Endothelial cell of umbilical vein (primary cell): Measurements from ENCODE around the gene CHURC1. TPM values are rescaled to one million over a fixed set of nuclear protein-coding genes. Genes with fewer than 3 reads are reported as not detected.

Experiments used
- BruUV-seq: library from RNA; stranded (reverse); fragments of 400-500 nt; replicated peaks from 2 replicates; lab custom pipeline; 2021; lab: Mats Ljungman, UMichigan
- CTCF ChIA-PET: fragments of 300-600, 350-600 bp; sonication (Branson Sonifier 250); formaldehyde crosslinking; loops from one replicate; lab custom pipeline; 2021; ENCODE audit warnings: antibody characterized with exemption, inconsistent platforms; lab: Charles Lee
- POLR2A ChIA-PET: fragments of 300-600, 350-600 bp; sonication (Branson Sonifier 250); formaldehyde crosslinking; loops from one replicate; lab custom pipeline; 2021; ENCODE audit warnings: antibody characterized with exemption, inconsistent platforms; lab: Charles Lee
- DNase-seq: peaks from one replicate; pipeline ENCODE4 v3.0.0-alpha.2; 2011; ENCODE audit warnings: low read depth, low spot score
- FAIRE-seq: peaks from 2 replicates; lab custom pipeline; 2011; peaks lifted over from hg19 to GRCh38; lab: Jason Lieb, UNC
- H2AFZ ChIP-seq: 2 replicates; pipeline ENCODE4 v1.6.0; 2012; ENCODE audit warnings: low read depth, low read length, control low read depth, inconsistent platforms
- H3K27ac ChIP-seq: 2 replicates; pipeline ENCODE4 v1.5.1; 2011; ENCODE audit warnings: low read depth, mild to moderate bottlenecking, control low read depth, low read length, moderate library complexity; ENCODE audit not compliant: insufficient read depth
- H3K27me3 ChIP-seq, 2 experiments: 2 replicates each; pipeline versions ENCODE4 v1.6.0 to v1.6.1; 2011; ENCODE audit warnings: low read length in 2 of 2, mixed read lengths in 1 of 2; ENCODE audit not compliant: control insufficient read depth in 2 of 2, insufficient read depth in 2 of 2
- H3K36me3 ChIP-seq, 2 experiments: 2 replicates in 1 of 2; 3 replicates in 1 of 2; pipeline ENCODE4 v1.5.1; 2011; ENCODE audit warnings: low read length in 2 of 2, mild to moderate bottlenecking in 1 of 2, moderate library complexity in 1 of 2; ENCODE audit not compliant: control insufficient read depth in 2 of 2, insufficient read depth in 2 of 2; ENCODE audit errors: extremely low read depth in 1 of 2
- H3K4me1 ChIP-seq: 3 replicates; pipeline ENCODE4 v1.5.1; 2011; ENCODE audit warnings: mild to moderate bottlenecking, low read length; ENCODE audit not compliant: control insufficient read depth, insufficient read depth; ENCODE audit errors: extremely low read depth
- H3K4me2 ChIP-seq: 2 replicates; pipeline ENCODE4 v1.6.1; 2011; ENCODE audit warnings: low read length, control low read depth, mixed read lengths; ENCODE audit not compliant: insufficient read depth
- H3K4me3 ChIP-seq, 3 experiments: fragments of 200-600 bp in 1 of 3; sonication (generic), shearing (Covaris generic) in 1 of 3; replicated peaks in 1 of 3; 2 replicates each; pipeline ENCODE4 v1.5.1; 2011 to 2016; ENCODE audit warnings: control low read depth in 3 of 3, low read length in 3 of 3, mild to moderate bottlenecking in 2 of 3, inconsistent platforms in 1 of 3, low read depth in 1 of 3, moderate library complexity in 1 of 3; ENCODE audit not compliant: insufficient read depth in 1 of 3
- H3K79me2 ChIP-seq: 2 replicates; pipeline ENCODE4 v1.6.0; 2012; ENCODE audit warnings: low read length, inconsistent platforms; ENCODE audit not compliant: control insufficient read depth, insufficient read depth
- H3K9ac ChIP-seq: replicated peaks from 2 replicates; pipeline ENCODE3; 2011; ENCODE audit warnings: low read length, control low read depth; ENCODE audit not compliant: insufficient read depth; ENCODE audit errors: extremely low read depth
- H3K9me1 ChIP-seq: replicated peaks from 3 replicates; pipeline ENCODE4 v1.6.0; 2011; ENCODE audit warnings: mild to moderate bottlenecking, low read length; ENCODE audit not compliant: control insufficient read depth, insufficient read depth; ENCODE audit errors: extremely low read depth
- H3K9me3 ChIP-seq: replicated peaks from 2 replicates; pipeline ENCODE4 v1.5.1; 2012; ENCODE audit warnings: low read length, inconsistent platforms; ENCODE audit not compliant: control insufficient read depth, insufficient read depth
- H4K20me1 ChIP-seq: replicated peaks from 2 replicates; pipeline ENCODE3; 2011; ENCODE audit warnings: mild to moderate bottlenecking, low read length; ENCODE audit not compliant: control insufficient read depth, insufficient read depth; ENCODE audit errors: extremely low read depth
- CTCF ChIP-seq, 2 donors: IDR thresholded peaks; 1 replicate in 1 of 2; 2 replicates in 1 of 2; pipeline ENCODE4 v1.5.1; 2011; ENCODE audit warnings: low read length in 2 of 2, mild to moderate bottlenecking in 2 of 2, moderate library complexity in 2 of 2, control low read depth in 1 of 2, inconsistent platforms in 1 of 2, low read depth in 1 of 2; ENCODE audit not compliant: insufficient read depth in 1 of 2; ENCODE audit errors: extremely low read depth in 1 of 2
- EZH2 ChIP-seq: IDR thresholded peaks from 2 replicates; pipeline ENCODE4 v1.6.1; 2012; ENCODE audit warnings: borderline replicate concordance, low read depth, mild to moderate bottlenecking, moderate library complexity, low read length, inconsistent platforms; ENCODE audit not compliant: severe bottlenecking
- FOS ChIP-seq: IDR thresholded peaks from 2 replicates; pipeline ENCODE4 v1.6.1; 2011; ENCODE audit warnings: mild to moderate bottlenecking, low read length, moderate library complexity, borderline replicate concordance; ENCODE audit not compliant: insufficient read depth
- GATA2 ChIP-seq: IDR thresholded peaks from 2 replicates; pipeline ENCODE4 v1.7.0; 2011; ENCODE audit warnings: low read depth, mild to moderate bottlenecking, moderate library complexity, mixed read lengths, low read length; ENCODE audit not compliant: insufficient read length, insufficient read depth
- JUN ChIP-seq: IDR thresholded peaks from 2 replicates; pipeline ENCODE4 v1.6.1; 2011; ENCODE audit warnings: borderline replicate concordance, low read depth; ENCODE audit not compliant: insufficient read length, insufficient read depth
- MAX ChIP-seq: IDR thresholded peaks from 2 replicates; pipeline ENCODE4 v1.6.1; 2011; ENCODE audit not compliant: insufficient read depth, insufficient read length
- MYC ChIP-seq: IDR thresholded peaks from one replicate; pipeline ENCODE4 v1.6.1; 2011; ENCODE audit warnings: mild to moderate bottlenecking, low read depth, low read length
- POLR2A ChIP-seq: IDR thresholded peaks from 2 replicates; pipeline ENCODE4 v1.6.1; 2012; ENCODE audit warnings: low read depth, mild to moderate bottlenecking, control low read depth, low read length
- POLR2AphosphoS5 ChIP-seq: IDR thresholded peaks from 2 replicates; pipeline ENCODE4 v1.6.1; 2012; ENCODE audit warnings: low read depth, mild to moderate bottlenecking, control low read depth, low read length, moderate library complexity; ENCODE audit not compliant: insufficient read depth
- dilution Hi-C: fragments of 300-500 bp; cut with MboI; formaldehyde crosslinking; loops from one replicate; pipeline ENCODE4 v1.15.0; 2019; ENCODE audit warnings: low sequenced_read_pairs; ENCODE audit not compliant: extremely low pct_ligation_motif_present
- intact Hi-C: fragments of 100-400 bp; cut with micrococcal nuclease; formaldehyde crosslinking; loops from one replicate; pipeline ENCODE4 v1.10.0; 2022
- polyA plus RNA-seq, 4 experiments: library from polyadenylated mRNA; depleted of rRNA in 3 of 4; stranded (reverse) in 3 of 4; unstranded in 1 of 4; fragments of >200 nt; gene quantifications; 2 replicates each; pipeline versions ENCODE4 v1.2.1 to v1.2.3, GENCODE V29; 2011 to 2012; ENCODE audit warnings: missing spikeins in 1 of 4
- total RNA-seq: library from RNA; stranded (reverse); gene quantifications from 2 replicates; pipeline ENCODE4 v1.2.3, GENCODE V29; 2021

Gene CHURC1
- total and polyA plus RNA-seq, 2 donors (not counting 3 experiments of a cell fraction or from before 2014, with no cell fraction given): 44.4 to 62.2 TPM

- TF ChIP-seq FOS (no peak), JUN (no peak), CTCF (IDR thresholded peaks at IDR 0.05; ENCODE audit: extremely low read depth in 1 of 2, insufficient read depth in 1 of 2, low read depth in 1 of 2, low read length in 2 of 2) (no peak), MAX (no peak), MYC (no peak), GATA2 (no peak), POLR2A (no peak), EZH2 (no peak), POLR2AphosphoS5 (no peak)
- Histone ChIP-seq H3K27ac (no peak overlapping the region), H2AFZ (no peak overlapping the region), H3K4me1 (no peaks in the 10 kb centered on the region), H4K20me1 (no peaks in the 10 kb centered on the region), H3K36me3 (peaks cover 3 to 8% of the 10 kb centered on the region in 2 experiments), H3K9me3 (no peaks in the 10 kb centered on the region), H3K9ac (no peak overlapping the region), H3K27me3 (no peaks in the 10 kb centered on the region), H3K4me3 (no peak overlapping the region), H3K4me2 (no peak overlapping the region), H3K9me1 (no peaks in the 10 kb centered on the region), H3K79me2 (no peaks in the 10 kb centered on the region)
- DNase-seq (no peak), FAIRE-seq (no peak)
- intact Hi-C loops (no loop called here), dilution Hi-C loops (no loop called here)
- BruUV-seq: no TSS peak
- POLR2A ChIA-PET: no interaction called here
- CTCF ChIA-PET: no interaction called here
Observed at GRCh38 chr14:64929014-64929359, 14.7 kb downstream of the CHURC1 start.
